HepG2 (cell line): Measurements from ENCODE around the gene COMMD3. TPM values are rescaled to one million over a fixed set of nuclear protein-coding genes. Genes with fewer than 3 reads are reported as not detected.

Experiments used
- MED8 ChIP-seq: sonication (generic); formaldehyde crosslinking; IDR thresholded peaks from 2 replicates; pipeline ENCODE4 v1.8.1; 2023; ENCODE audit warnings: mild to moderate bottlenecking, missing genetic modification reagents; ENCODE audit not compliant: insufficient replicate concordance
- MTF1 ChIP-seq: sonication (generic); formaldehyde crosslinking; IDR thresholded peaks from 2 replicates; pipeline ENCODE4 v1.5.0; 2020; ENCODE audit warnings: missing genetic modification reagents
- MTF2 ChIP-seq: sonication (generic); formaldehyde crosslinking; IDR thresholded peaks from 2 replicates; pipeline ENCODE4 v1.5.0; 2020; ENCODE audit warnings: missing genetic modification reagents, borderline replicate concordance
- NRL ChIP-seq: sonication (generic); formaldehyde crosslinking; IDR thresholded peaks from 2 replicates; pipeline ENCODE4 v1.5.0; 2020; ENCODE audit warnings: missing genetic modification reagents, mild to moderate bottlenecking, moderate library complexity, borderline replicate concordance
- SP5 ChIP-seq: IDR thresholded peaks from 2 replicates; pipeline ENCODE4 v1.6.1; 2016; ENCODE audit warnings: low read depth, borderline replicate concordance
- ZNF782 ChIP-seq: sonication (generic); formaldehyde crosslinking; IDR thresholded peaks from 2 replicates; pipeline ENCODE4 v1.4.0; 2020; ENCODE audit warnings: missing genetic modification reagents, mild to moderate bottlenecking, borderline replicate concordance
- polyA plus RNA-seq, 8 experiments: library from polyadenylated mRNA; depleted of rRNA in 3 of 8; stranded (reverse) in 7 of 8; unstranded in 1 of 8; fragments of >200 nt; fragmentation: Illumina TruSeq in 4 of 8; extraction: Trizol in 4 of 8; gene quantifications; 2 replicates each; pipeline versions ENCODE4 v1.2.1 to v1.2.3, GENCODE V29; 2011 to 2016; ENCODE audit warnings: low read depth in 4 of 8, missing spikeins in 1 of 8, mixed read lengths in 1 of 8; ENCODE audit not compliant: insufficient read depth in 1 of 8
- total RNA-seq, 5 experiments: library from RNA; depleted of rRNA; stranded (reverse); fragments of >200 nt; fragmentation: Illumina TruSeq; extraction: Trizol; gene quantifications; 2 replicates each; pipeline ENCODE4 v1.2.3, GENCODE V29; 2016; ENCODE audit warnings: low read depth in 1 of 5
- TF ChIP-seq, protein P1 (sequence below): sonication (generic); formaldehyde crosslinking; IDR thresholded peaks from 2 replicates; pipeline ENCODE4 v1.4.0; 2020; ENCODE audit warnings: missing genetic modification reagents

Gene COMMD3
- total and polyA plus RNA-seq, 2 of the 13 experiments (the other 11 are each of a cell fraction or from before 2014, with no cell fraction given), result 38.7 to 54.4 TPM

DNA sequence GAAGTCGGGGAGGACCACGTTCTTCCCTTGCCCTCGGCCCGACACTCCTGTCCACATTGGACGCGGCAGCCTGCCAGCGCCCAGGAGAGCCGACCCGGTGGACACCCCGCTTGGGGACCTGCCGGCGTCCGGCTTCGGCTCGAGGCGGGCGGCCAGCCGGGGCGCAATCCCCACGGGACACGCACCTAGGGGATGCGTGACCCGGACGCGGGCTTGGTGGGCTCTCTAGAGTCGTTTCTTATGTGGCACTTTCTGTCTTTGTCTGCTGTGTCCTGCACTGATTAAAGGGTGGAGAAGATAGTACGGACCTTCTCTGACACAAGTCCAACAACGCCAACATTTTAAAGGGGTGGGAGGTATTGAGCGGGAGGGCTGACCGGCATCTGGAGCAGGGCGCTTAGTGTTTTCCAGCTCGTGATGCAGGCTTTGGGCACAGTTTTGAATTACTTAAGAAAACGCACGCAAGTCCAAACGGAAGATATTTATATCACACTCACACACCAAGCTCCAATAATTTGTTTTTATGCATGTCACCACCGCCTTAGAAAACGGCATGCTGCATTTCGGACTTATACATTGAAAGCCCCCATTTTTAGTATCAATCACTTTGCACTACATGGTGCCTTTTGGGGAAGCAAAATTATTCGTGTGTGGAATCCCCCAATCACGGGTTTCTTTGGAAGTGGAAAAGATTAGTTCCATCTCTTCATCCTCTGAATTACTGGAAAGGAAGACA is 25.2 kb downstream of the COMMD3 start (continued):
- TF ChIP-seq NRL (CRISPR knock-in tag), result 0 out of 2 replicates have a peak, but pooled peaks have one; percentile 67
- 0 out of 2 replicates have a peak, but pooled peaks have one; percentile 2 for TF ChIP-seq SP5 (CRISPR knock-in tag)
- TF ChIP-seq MTF2 (CRISPR knock-in tag), result peak; percentile 74; the same call in 1 of the 2 replicates
- TF ChIP-seq MED8 (CRISPR knock-in tag), result peak; percentile 53
- TF ChIP-seq, protein P1, sequence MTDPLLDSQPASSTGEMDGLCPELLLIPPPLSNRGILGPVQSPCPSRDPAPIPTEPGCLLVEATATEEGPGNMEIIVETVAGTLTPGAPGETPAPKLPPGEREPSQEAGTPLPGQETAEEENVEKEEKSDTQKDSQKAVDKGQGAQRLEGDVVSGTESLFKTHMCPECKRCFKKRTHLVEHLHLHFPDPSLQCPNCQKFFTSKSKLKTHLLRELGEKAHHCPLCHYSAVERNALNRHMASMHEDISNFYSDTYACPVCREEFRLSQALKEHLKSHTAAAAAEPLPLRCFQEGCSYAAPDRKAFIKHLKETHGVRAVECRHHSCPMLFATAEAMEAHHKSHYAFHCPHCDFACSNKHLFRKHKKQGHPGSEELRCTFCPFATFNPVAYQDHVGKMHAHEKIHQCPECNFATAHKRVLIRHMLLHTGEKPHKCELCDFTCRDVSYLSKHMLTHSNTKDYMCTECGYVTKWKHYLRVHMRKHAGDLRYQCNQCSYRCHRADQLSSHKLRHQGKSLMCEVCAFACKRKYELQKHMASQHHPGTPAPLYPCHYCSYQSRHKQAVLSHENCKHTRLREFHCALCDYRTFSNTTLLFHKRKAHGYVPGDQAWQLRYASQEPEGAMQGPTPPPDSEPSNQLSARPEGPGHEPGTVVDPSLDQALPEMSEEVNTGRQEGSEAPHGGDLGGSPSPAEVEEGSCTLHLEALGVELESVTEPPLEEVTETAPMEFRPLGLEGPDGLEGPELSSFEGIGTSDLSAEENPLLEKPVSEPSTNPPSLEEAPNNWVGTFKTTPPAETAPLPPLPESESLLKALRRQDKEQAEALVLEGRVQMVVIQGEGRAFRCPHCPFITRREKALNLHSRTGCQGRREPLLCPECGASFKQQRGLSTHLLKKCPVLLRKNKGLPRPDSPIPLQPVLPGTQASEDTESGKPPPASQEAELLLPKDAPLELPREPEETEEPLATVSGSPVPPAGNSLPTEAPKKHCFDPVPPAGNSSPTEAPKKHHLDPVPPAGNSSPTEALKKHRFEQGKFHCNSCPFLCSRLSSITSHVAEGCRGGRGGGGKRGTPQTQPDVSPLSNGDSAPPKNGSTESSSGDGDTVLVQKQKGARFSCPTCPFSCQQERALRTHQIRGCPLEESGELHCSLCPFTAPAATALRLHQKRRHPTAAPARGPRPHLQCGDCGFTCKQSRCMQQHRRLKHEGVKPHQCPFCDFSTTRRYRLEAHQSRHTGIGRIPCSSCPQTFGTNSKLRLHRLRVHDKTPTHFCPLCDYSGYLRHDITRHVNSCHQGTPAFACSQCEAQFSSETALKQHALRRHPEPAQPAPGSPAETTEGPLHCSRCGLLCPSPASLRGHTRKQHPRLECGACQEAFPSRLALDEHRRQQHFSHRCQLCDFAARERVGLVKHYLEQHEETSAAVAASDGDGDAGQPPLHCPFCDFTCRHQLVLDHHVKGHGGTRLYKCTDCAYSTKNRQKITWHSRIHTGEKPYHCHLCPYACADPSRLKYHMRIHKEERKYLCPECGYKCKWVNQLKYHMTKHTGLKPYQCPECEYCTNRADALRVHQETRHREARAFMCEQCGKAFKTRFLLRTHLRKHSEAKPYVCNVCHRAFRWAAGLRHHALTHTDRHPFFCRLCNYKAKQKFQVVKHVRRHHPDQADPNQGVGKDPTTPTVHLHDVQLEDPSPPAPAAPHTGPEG (CRISPR knock-in tag), result peak; percentile 15; the same call in 1 of the 2 replicates
- TF ChIP-seq ZNF782, result 0 out of 2 replicates have a peak, but pooled peaks have one; percentile 26
- TF ChIP-seq MTF1 (CRISPR knock-in tag), result no peak
